NCI-H1048 (cell line): ENCODE measurements around the gene SLC66A1.

Source experiments
- DNase-seq: peaks from one replicate; lab custom pipeline; 2025; lab: John Stamatoyannopoulos, UW

The SLC66A1 gene

GRCh38 chr1:19305880-19306279 is 6.2 kb upstream of the SLC66A1 start:
- no peak for DNase-seq

- DNase-seq = no peak
Measured at GRCh38 chr1:19306941-19307340, 5.2 kb upstream of the SLC66A1 start.

- DNase-seq = no peak
Measured at GRCh38 chr1:19307794-19308508, 4.2 kb upstream of the SLC66A1 start.

GRCh38 chr1:19308509-19308907 is 3.6 kb upstream of the SLC66A1 start:
- DNase-seq = no peak

GRCh38 chr1:19309123-19309813 is 2.9 kb upstream of the SLC66A1 start:
- no peak for DNase-seq

- no peak for DNase-seq
Measured at GRCh38 chr1:19310061-19310460, 2.1 kb upstream of the SLC66A1 start.

GRCh38 chr1:19310720-19311502 is 1.2 kb upstream of the SLC66A1 start:
- DNase-seq = no peak

GRCh38 chr1:19311503-19311930 is 609 bp upstream of the SLC66A1 start:
- no peak for DNase-seq

GRCh38 chr1:19312782-19313635 is 883 bp downstream of the SLC66A1 start:
- no peak for DNase-seq

GRCh38 chr1:19313636-19313959 is 1.5 kb downstream of the SLC66A1 start:
- no peak for DNase-seq

GRCh38 chr1:19313961-19314882 is 2.1 kb downstream of the SLC66A1 start:
- no peak for DNase-seq

GRCh38 chr1:19315378-19316198 is 3.5 kb downstream of the SLC66A1 start:
- DNase-seq = no peak

GRCh38 chr1:19317126-19317910 is 5.2 kb downstream of the SLC66A1 start:
- no peak for DNase-seq

GRCh38 chr1:19319196-19319595 is 7.1 kb downstream of the SLC66A1 start:
- no peak for DNase-seq

- no peak for DNase-seq
Measured at GRCh38 chr1:19321071-19321470, 8.9 kb downstream of the SLC66A1 start.

GRCh38 chr1:19322481-19322880 is 10.4 kb downstream of the SLC66A1 start:
- DNase-seq = no peak

- no peak for DNase-seq
Measured at GRCh38 chr1:19323987-19324664, 12.0 kb downstream of the SLC66A1 start.

GRCh38 chr1:19324665-19324990 is 12.5 kb downstream of the SLC66A1 start:
- DNase-seq = no peak
